Measurements from ENCODE around the gene CDK5R2. TPM values are rescaled to one million over a fixed set of nuclear protein-coding genes. Genes with fewer than 3 reads are reported as not detected.

The CDK5R2 gene
- total RNA-seq, 6 experiments from 2014 or later = not detected

DNA sequence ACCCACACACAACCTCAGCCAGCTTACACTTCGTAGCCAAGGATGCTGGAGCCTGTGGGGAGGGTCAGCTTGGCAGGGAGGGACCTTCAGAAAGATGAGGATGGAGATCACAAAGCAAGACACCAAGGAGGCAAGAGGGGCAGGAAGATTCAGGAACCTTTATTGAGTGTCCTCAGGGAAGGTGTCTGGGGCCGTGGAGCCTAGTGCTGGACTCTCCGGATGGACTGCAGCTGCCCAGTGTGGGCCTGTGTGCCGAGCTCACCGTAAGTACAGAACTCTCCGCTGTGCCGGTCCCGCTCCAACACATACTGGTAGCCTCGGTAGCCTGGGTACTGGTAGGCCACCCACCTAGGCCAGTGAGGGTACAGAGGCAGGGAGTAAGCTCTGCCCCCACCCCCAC, 30.6 kb downstream of the CDK5R2 start:
- Histone ChIP-seq H3K27me3 (peaks cover 7 to 35% of the 10 kb centered on the region in 2 donors), H3K4me3 (no peak overlapping the region), H3K27ac (no peak overlapping the region), H3K9me3 (no peaks in the 10 kb centered on the region), H3K4me1 (peaks cover 0 to 11% (median 5%) of the 10 kb centered on the region in 4 donors), H3K36me3 (no peaks in the 10 kb centered on the region)
- ATAC-seq (no peak), DNase-seq (peak in 1 of 3 donors; percentile 44)
- intact Hi-C loops (cut with DNase I) = no loop called here
- no peak for TF ChIP-seq POLR2A (IDR thresholded peaks at IDR 0.05)
- TF ChIP-seq, protein P1, sequence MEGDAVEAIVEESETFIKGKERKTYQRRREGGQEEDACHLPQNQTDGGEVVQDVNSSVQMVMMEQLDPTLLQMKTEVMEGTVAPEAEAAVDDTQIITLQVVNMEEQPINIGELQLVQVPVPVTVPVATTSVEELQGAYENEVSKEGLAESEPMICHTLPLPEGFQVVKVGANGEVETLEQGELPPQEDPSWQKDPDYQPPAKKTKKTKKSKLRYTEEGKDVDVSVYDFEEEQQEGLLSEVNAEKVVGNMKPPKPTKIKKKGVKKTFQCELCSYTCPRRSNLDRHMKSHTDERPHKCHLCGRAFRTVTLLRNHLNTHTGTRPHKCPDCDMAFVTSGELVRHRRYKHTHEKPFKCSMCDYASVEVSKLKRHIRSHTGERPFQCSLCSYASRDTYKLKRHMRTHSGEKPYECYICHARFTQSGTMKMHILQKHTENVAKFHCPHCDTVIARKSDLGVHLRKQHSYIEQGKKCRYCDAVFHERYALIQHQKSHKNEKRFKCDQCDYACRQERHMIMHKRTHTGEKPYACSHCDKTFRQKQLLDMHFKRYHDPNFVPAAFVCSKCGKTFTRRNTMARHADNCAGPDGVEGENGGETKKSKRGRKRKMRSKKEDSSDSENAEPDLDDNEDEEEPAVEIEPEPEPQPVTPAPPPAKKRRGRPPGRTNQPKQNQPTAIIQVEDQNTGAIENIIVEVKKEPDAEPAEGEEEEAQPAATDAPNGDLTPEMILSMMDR (IDR thresholded peaks at IDR 0.05) = no peak
- 8% methylated on average over 5 of the region's 9 CpGs for WGBS (ENCODE audit: insufficient coverage, low coverage, low lambda C conversion rate, missing lambda C conversion rate)

DNA sequence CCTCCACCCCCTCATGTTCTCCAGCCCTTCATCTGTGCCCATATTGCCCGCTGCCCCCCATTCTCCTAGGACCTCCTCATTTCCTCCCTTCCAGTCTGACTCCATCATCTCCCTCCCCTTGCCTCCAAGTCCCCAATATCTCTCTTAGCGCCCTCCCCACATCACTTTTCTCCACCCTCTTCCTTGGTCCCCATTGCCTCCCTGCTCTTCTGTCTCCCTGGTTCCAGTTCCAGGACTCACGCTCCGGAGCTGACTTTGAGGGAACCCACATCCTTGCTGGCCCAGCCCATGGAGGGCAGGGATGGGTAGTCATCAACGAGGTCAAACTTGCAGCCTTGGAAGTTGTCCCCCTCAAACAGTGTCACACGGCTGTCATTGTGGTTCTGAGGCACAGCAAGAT, 31.1 kb downstream of the CDK5R2 start:
- DNase-seq = no peak
- 5% methylated on average over 6 of the region's 6 CpGs for WGBS (ENCODE audit: insufficient coverage, low coverage, low lambda C conversion rate, missing lambda C conversion rate)
- TF ChIP-seq, protein P1 (IDR thresholded peaks at IDR 0.05) = no peak
- TF ChIP-seq POLR2A (IDR thresholded peaks at IDR 0.05) = no peak
- intact Hi-C loops (cut with DNase I) = no loop called here
- no peak overlapping the region for H3K4me3 ChIP-seq
- no peak overlapping the region for H3K27ac ChIP-seq
- ATAC-seq = no peak
- H3K27me3 ChIP-seq = peaks cover 10 to 37% of the 10 kb centered on the region in 2 donors
- H3K4me1 ChIP-seq = peaks cover 0 to 11% (median 5%) of the 10 kb centered on the region in 4 donors
- no peaks in the 10 kb centered on the region for H3K36me3 ChIP-seq
- no peaks in the 10 kb centered on the region for H3K9me3 ChIP-seq

DNA sequence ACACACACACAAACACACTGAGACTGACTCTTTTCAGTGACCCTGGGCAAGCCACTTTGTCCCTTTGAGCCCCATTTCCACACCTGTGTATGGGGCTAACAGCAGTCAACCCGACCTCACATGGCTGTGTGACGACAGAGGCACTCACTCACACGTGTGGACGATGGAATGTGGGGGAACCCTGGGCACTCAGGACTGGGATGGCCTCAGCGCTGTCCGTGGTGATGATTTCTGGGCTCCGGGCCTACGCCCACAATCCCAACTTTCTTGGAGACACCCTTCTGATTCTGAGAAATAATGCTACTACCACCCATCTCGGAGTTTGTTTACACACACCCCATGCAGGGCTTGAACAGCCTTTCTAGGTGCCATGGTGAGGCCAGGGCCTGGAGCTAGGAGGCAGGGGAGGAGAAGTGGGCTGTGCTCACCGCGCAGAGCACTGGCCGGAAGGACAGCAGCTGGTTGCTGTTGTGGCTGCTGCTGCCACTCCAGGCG, 32.3 kb downstream of the CDK5R2 start:
- peaks cover 10 to 38% of the 10 kb centered on the region in 2 donors for H3K27me3 ChIP-seq
- H3K4me1 ChIP-seq = peaks cover 0 to 15% (median 5%) of the 10 kb centered on the region in 4 donors
- no peak for ATAC-seq
- 11% methylated on average over 8 of the region's 13 CpGs for WGBS (ENCODE audit: insufficient coverage, low coverage, low lambda C conversion rate, missing lambda C conversion rate)
- no peak for DNase-seq
- H3K27ac ChIP-seq = no peak overlapping the region
- intact Hi-C loops (cut with DNase I) = no loop called here
- no peak overlapping the region for H3K4me3 ChIP-seq
- TF ChIP-seq, protein P1 (IDR thresholded peaks at IDR 0.05) = no peak
- TF ChIP-seq POLR2A (IDR thresholded peaks at IDR 0.05) = no peak
- no peaks in the 10 kb centered on the region for H3K9me3 ChIP-seq
- no peaks in the 10 kb centered on the region for H3K36me3 ChIP-seq

DNA sequence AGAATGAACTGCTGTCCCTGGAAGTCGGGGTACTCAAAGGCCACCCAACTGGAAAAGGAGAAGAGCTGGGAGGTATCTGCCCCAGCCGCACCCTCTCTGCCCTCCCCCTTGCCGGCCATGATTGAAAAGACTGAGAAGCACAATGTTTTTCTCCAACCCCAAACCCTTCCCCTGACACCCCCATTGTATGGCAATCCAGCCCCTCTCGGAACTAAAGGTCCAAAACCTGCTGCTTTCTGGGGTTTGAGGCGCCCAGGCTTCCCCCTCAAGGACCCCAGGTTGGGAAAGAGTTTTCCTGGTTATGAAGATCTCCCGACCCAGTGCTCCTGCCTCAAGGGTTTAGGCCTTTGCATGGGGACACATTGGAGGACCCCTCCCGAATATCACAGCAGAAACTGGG, 32.7 kb downstream of the CDK5R2 start:
- intact Hi-C loops (cut with DNase I) = no loop called here
- WGBS (ENCODE audit: insufficient coverage, low coverage, low lambda C conversion rate, missing lambda C conversion rate) = 5% methylated on average over 3 of the region's 7 CpGs
- TF ChIP-seq, protein P1 (IDR thresholded peaks at IDR 0.05) = no peak
- TF ChIP-seq POLR2A (IDR thresholded peaks at IDR 0.05) = no peak
- DNase-seq = no peak
- Histone ChIP-seq H3K4me3 (no peak overlapping the region), H3K27ac (no peak overlapping the region), H3K36me3 (no peaks in the 10 kb centered on the region), H3K9me3 (no peaks in the 10 kb centered on the region), H3K4me1 (peaks cover 0 to 15% (median 5%) of the 10 kb centered on the region in 4 donors), H3K27me3 (peaks cover 10 to 38% of the 10 kb centered on the region in 2 donors)
- no peak for ATAC-seq
